GM15510 (cell line): ENCODE data around the gene BFSP2.

Experiments
- POLR2A ChIP-seq: IDR thresholded peaks from 3 replicates; pipeline ENCODE4 v1.6.1; 2011; ENCODE audit warnings: borderline replicate concordance; ENCODE audit not compliant: insufficient read length; ENCODE audit errors: extremely low read depth

BFSP2 gene, protein sequence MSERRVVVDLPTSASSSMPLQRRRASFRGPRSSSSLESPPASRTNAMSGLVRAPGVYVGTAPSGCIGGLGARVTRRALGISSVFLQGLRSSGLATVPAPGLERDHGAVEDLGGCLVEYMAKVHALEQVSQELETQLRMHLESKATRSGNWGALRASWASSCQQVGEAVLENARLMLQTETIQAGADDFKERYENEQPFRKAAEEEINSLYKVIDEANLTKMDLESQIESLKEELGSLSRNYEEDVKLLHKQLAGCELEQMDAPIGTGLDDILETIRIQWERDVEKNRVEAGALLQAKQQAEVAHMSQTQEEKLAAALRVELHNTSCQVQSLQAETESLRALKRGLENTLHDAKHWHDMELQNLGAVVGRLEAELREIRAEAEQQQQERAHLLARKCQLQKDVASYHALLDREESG

DNA sequence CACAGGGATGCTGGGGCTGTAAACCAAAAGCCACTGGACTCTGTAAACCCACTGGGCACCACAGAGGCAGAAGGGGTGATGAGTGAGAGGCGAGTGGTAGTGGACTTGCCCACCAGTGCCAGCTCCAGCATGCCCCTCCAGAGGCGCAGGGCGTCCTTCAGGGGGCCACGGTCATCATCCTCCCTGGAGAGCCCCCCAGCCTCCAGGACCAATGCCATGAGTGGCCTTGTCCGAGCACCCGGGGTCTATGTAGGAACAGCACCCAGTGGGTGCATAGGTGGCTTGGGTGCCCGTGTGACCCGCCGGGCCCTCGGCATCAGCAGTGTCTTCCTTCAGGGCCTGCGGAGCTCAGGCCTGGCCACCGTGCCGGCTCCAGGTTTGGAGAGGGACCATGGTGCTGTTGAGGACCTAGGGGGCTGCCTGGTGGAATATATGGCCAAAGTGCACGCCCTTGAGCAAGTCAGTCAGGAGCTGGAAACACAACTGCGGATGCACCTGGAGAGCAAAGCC lies at the start of gene BFSP2:
BFSP2 (plus strand) TSS at position 51 of the 510 bp plus-strand sequence; CDS start at position 79, 28 bp downstream.
- no peak for TF ChIP-seq POLR2A

DNA sequence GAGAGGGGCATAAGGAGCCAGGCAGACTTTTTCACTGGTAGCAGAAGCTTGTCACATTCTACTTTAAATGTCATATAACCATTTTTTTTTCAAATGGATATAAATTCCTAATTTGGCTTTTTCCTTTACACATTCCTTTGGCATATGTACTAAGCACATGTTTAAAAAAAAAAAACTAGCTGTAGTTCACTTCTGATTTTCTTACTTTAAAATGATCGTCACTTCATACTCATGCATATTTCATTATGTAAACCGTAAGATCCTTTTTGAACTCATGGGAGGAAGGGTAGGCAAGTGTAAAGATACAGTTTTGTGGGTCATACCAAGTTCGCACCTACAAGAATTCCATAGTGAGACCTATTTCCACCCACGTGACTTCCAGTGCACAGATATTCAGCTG lies 45.1 kb upstream of the BFSP2 start:
- no peak for TF ChIP-seq POLR2A

DNA sequence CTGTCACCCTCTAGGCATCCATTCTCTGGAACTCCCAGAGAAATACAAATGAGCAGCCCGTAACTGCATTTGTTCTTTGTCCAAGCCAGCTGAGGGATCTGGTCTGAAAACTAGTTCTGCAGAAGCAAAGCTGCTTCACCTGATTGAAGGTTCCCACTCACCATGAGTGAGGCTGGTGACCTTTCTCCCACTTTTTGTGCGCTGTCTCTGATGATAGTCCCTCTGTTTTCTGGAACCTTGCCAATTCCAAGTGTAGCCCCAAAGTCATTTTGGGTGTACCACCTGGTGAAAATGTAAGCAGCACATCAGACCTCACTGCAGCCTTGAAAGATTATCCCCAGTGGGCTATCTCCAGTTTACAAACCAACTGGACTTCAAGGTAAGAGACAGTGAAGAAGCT lies 39.4 kb upstream of the BFSP2 start:
- TF ChIP-seq POLR2A: no peak

DNA sequence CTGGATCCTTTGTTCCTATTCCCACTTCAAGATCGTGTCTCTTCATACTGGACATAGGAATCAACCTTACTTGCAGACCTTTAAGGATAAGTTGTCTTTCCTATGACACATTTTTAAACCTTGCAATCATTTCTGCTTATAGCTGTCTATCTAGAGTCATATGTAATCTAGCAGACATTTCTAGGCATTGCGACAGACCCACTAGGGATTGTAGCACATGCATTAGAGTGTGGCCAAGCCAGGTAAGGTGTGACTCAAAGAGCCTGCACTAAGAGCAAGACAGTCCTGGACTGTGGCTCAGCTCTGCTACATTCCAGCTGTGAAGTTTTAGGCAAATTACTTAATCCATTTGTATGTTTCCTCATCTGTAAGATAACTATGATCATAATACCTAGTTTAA lies 38.8 kb upstream of the BFSP2 start:
- no peak for TF ChIP-seq POLR2A

DNA sequence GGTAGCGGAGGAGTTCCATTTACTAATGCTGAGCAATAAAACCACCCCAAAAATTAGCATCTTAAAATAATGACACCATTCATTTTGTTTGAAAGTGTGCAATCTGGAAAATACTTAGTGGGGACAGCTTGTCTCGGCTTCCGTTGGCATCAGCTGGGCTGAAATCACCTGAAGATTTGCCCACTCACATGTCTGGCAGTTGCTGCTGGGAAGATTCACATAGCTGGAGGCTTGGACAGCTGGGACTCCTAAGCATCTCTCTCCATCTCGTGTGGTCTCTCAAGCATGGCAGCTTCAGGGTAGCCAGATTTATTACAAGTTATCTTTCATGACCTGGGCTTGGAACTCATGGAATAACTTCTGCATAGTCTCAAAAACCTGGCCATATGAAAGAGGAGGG lies 38.4 kb upstream of the BFSP2 start:
- no peak for TF ChIP-seq POLR2A

DNA sequence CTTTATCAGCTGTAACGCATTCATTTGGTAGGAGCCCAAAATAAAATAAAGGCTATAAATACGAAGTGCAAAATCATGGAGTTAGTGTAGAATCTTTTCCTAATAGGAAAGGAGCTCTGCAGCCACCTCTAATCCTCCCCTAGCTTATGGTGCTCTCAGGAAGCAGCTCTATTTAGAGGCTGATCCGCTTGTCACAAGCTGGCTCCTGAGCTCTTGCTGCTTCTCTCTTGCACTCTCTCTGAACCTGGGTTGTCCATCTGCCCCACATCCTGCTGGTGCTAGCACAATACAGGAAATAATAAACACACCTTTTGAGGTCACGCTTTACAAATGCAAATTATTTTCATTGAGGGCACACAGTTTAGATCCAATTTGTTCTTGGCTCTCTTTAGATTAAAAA lies 37.3 kb upstream of the BFSP2 start:
- TF ChIP-seq POLR2A: no peak

DNA sequence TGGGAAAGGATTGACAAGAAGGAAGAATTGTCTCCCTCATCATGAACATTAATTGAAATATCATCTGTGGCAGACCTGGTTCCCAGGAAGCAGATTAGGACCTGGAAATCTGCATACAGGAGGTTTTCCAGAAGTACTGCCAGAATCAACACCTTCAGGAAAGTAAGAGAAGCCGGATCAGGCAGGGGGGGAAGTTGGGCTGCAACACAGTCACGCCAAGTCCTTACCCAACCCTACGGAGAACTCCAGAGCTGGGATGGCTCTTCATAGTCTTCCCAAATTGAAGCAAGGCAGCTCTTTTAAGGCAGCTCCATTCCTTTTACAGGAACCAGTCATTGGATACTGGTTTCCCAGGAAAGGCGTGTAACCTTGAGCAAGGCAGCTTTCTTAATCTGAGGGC lies 35.2 kb upstream of the BFSP2 start:
- no peak for TF ChIP-seq POLR2A

DNA sequence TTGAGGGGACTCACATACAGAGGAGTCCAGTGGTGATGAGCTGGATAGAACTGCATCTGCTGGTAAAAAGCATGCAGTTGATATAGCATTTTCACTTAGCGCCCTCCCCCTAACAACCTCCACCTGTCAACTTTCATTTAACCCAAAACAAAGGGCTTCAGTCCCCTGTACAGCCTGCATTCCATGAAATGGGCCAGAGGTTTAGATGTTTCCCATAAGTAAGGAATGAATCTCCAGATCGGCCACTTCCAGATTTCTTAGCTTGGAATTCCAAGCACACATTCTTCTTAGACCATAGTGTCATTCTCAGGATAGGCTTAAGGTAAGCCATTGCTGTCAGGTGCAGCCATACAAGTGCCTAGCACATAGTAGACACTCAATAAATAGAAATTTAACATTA lies 32.9 kb upstream of the BFSP2 start:
- no peak for TF ChIP-seq POLR2A

DNA sequence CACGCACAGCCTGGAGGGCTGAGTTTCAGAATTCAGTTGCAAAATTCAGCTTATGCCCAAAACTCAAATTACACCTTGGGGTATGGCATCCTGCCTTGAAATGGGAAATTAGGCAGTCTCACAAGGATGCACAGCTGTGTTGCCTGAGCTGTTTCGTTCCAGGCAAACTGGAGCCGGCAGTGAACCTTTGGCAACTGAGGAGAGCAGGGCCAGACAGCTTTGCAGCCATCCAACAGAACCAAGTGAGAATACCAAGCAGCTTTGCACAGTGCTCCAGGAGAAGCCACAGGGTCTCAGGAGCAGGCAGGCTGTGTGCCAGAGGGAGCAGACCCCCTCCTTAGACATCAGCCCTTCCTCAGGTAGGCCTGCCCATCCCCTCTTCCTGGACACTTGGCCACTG lies 32.5 kb upstream of the BFSP2 start:
- TF ChIP-seq POLR2A: no peak

DNA sequence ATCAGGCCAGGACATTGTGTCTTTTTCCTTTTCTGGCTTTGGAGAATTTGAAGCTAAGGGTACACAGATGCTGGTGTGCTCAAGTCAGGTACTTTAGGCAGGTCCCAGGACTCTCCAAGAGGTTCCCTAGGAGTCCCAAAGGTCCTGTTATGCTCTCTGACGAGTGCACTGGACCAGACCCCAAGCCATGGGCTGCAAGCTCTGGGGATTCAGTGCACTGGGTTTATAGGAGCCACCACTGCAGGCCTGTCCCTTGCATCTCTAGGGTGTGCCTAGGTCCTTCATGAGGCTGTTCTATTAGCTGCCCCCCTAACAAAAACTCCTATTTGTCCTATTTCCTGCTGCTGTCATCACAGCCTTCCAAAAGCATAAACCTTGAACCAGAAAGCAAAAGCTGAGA lies 31.9 kb upstream of the BFSP2 start:
- no peak for TF ChIP-seq POLR2A

DNA sequence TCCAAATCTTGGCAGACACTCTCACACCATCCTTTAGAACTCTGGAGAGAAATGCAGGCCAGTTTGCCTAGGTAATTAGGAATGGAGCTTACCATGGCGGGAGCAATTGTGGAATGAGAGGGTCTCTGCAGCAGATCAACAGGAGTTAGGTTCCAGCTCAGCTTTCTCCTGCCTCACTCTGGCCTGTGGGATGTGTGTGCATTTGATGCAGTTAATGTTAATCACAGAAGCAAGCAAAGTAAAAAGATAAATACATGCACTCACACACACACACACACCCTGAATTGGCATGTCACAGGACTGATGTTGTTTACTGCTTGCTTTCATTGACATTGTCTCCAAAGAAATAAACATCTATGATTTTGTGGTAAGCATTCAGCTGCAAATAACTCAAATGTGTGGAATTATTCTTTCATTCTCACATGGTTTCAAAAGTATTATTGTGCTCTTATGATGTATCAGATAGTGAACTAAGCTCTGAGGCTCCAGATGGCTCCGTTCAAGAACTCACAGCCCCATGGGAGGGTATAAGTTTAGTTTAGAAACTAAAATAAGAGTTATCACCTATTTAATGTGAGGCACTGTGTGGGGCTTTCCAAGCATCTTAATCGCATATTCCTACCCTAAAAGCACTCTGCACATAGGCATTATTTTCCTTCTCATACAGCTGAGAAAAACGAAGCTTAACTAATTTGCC lies 31.3 kb upstream of the BFSP2 start:
- no peak for TF ChIP-seq POLR2A

DNA sequence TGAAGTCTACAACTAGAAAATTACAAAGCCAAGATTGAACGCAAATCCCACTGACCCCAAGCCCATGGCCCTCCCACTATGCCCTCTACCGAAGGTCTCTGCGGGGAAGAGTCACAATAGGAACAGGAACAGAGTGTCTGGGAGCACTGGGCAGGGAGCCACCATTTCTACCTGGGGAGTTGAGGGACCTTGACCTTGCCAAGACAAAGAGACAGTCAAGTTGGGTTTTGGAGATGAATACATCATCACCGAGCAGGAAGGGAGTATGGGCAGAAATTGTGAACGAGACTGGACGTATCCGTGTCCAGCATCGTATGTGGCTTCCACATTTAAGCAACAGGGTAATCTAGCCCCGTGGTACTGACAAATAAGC lies 30.8 kb upstream of the BFSP2 start:
- TF ChIP-seq POLR2A: no peak

DNA sequence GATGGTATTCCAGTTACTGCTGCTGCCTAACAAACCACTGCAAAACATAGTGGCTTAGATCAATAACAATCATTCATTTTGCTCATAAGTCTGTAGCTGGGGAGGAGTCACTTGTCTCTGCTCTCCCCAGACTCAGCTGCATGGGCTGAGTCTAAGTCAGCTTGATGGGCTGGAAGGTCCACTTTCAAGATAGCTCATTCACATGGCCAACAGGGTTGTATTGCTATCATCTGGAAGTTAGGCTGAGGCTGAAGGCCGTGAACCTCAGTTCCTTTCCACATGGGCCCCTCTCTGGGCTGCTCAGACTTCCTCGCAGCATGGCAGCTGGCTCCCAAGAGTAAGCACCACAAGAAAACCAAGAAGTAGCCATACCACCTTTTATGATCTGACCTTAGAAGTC lies 28.7 kb upstream of the BFSP2 start:
- TF ChIP-seq POLR2A: no peak

DNA sequence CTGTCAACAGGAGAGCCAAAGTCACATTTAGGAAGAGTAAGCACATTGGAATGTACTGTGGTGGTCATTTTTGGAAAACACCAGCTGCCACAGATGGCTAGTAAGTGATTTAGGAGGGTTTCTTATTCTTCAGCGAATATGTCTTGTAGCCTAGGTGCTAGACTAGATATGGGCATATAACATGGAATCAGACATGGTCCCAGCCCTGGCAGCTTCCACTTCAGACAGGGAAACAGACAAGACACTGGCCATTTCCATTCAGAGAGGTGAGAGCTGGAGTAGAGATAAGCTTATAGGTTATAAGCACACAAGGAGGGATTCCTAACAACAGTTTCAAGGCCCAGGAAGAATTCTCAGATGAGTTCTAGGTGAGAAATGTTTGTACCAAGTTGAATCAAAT lies 28.2 kb upstream of the BFSP2 start:
- no peak for TF ChIP-seq POLR2A

DNA sequence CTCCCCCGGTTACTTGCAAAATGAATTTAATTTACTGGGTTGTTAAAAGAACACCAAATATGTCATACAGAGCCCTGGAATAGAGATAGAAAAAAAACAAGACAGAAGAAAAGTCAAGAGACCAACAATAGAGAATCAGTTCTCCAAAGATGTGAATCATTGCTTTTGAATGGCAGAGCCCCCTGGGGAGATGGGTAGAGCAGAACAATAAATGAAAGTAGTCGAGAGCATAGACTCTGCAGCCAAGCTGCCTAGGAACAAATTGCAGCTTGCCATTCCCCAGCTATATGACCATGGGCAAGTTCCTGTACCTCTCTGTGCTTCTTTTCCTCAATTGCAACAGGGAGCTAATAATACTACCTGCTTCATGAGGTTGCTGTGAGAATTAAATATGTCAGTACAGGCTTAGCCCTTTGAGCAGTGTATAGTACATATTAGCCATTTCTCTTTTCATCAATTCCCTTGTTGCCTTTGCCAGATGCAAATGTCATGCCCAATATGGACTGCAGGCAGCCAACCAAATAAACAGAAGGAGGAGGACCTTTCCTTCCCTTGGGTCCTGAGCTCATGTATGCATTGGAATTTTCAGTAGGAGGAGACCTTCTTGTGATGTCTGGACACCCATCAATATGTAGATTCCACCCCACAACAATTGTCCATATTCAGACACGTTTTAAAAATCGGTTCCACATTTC lies 25.0 kb upstream of the BFSP2 start:
- no peak for TF ChIP-seq POLR2A
